HuH-7.5 (cell line): Measurements from ENCODE around the gene NT5DC3.
"Not testable (repeated sequence)": the region's sequence is repeated elsewhere in the genome, so short reads cannot be mapped to it uniquely, and the experiment has no call there.

Experiments
- DNase-seq: peaks from one replicate; pipeline ENCODE4 v3.0.0; 2011; ENCODE audit warnings: low spot score

Gene NT5DC3

GRCh38 chr12:103832048-103832997 lies 8.7 kb downstream of the NT5DC3 start:
- DNase-seq = no peak

GRCh38 chr12:103830730-103831320 lies 10.2 kb downstream of the NT5DC3 start:
- DNase-seq = no peak

GRCh38 chr12:103830025-103830725 lies 10.9 kb downstream of the NT5DC3 start:
- DNase-seq = no peak

- no peak for DNase-seq
Observed at GRCh38 chr12:103829092-103829491, 11.9 kb downstream of the NT5DC3 start.

GRCh38 chr12:103827911-103828391 lies 13.1 kb downstream of the NT5DC3 start:
- no peak for DNase-seq

GRCh38 chr12:103824845-103825244 lies 16.2 kb downstream of the NT5DC3 start:
- no peak for DNase-seq

- DNase-seq = no peak
Observed at GRCh38 chr12:103824290-103824689, 16.7 kb downstream of the NT5DC3 start.

GRCh38 chr12:103823871-103824270 lies 17.2 kb downstream of the NT5DC3 start:
- no peak for DNase-seq

- no peak for DNase-seq
Observed at GRCh38 chr12:103821773-103822172, 19.3 kb downstream of the NT5DC3 start.

- no peak for DNase-seq
Observed at GRCh38 chr12:103820881-103821489, 20.0 kb downstream of the NT5DC3 start.

- DNase-seq = no peak
Observed at GRCh38 chr12:103820361-103820760, 20.7 kb downstream of the NT5DC3 start.

GRCh38 chr12:103819892-103820291 lies 21.1 kb downstream of the NT5DC3 start:
- DNase-seq = no peak

- no peak for DNase-seq
Observed at GRCh38 chr12:103819312-103819711, 21.7 kb downstream of the NT5DC3 start.

- DNase-seq = no peak
Observed at GRCh38 chr12:103817791-103818190, 23.2 kb downstream of the NT5DC3 start.

GRCh38 chr12:103816663-103817062 lies 24.4 kb downstream of the NT5DC3 start:
- no peak for DNase-seq

GRCh38 chr12:103814436-103814835 lies 26.6 kb downstream of the NT5DC3 start:
- DNase-seq = no peak

GRCh38 chr12:103813949-103814348 lies 27.1 kb downstream of the NT5DC3 start:
- no peak for DNase-seq

- no peak for DNase-seq
Observed at GRCh38 chr12:103813426-103813825, 27.6 kb downstream of the NT5DC3 start.

- no peak for DNase-seq
Observed at GRCh38 chr12:103812789-103813188, 28.2 kb downstream of the NT5DC3 start.

GRCh38 chr12:103811791-103812190 lies 29.2 kb downstream of the NT5DC3 start:
- DNase-seq = no peak

GRCh38 chr12:103810111-103810510 lies 30.9 kb downstream of the NT5DC3 start:
- DNase-seq = no peak

GRCh38 chr12:103809639-103810038 lies 31.4 kb downstream of the NT5DC3 start:
- not testable (repeated sequence) for DNase-seq
